ENCODE results near the gene EQTN. TPM values are rescaled to one million over a fixed set of nuclear protein-coding genes. Genes with fewer than 3 reads are reported as not detected.

Gene EQTN
- total and polyA plus RNA-seq, 2 of the 13 experiments (the other 11 are each of a cell fraction or from before 2014, with no cell fraction given), result not detected

- 10% methylated on average over 2 of the region's 2 CpGs for WGBS (ENCODE audit: low lambda C conversion rate)
- in situ Hi-C loops (cut with HindIII; ENCODE audit: extremely low pct_ligation_motif_present, low pct_unique_long_range_greater_than_20kb), result no loop called here
- peaks cover 0 to 10% of the 10 kb centered on the region in 2 experiments; a peak in 1 of 5 replicates for H3K27me3 ChIP-seq (ENCODE audit: control insufficient read depth in 1 of 2, insufficient read depth in 2 of 2, low read length in 2 of 2)
- intact Hi-C loops (cut with micrococcal nuclease; ENCODE audit: unreplicated experiment), result no loop called here
- ChIA-PET CTCF (ENCODE audit: low intra/inter-chr PET ratio, low total read pairs) (no interaction called here), POLR2A (no interaction called here)
- H3K27ac ChIP-seq (ENCODE audit: extremely low read length, insufficient read depth, low read length), result no peak overlapping the region
- no peak for FAIRE-seq
- H4K20me1 ChIP-seq (ENCODE audit: insufficient read depth, low read length), result no peaks in the 10 kb centered on the region
- no peak for DNase-seq (ENCODE audit: low spot score)
- no peaks in the 10 kb centered on the region for H3K4me1 ChIP-seq (ENCODE audit: insufficient read depth, low read length)
- H3K9me3 ChIP-seq (ENCODE audit: low read length), result no peaks in the 10 kb centered on the region
- H3K36me3 ChIP-seq (replicated peaks in 1 of 2; ENCODE audit: control insufficient read depth in 1 of 2, insufficient read depth in 2 of 2, low read length in 2 of 2), result no peaks in the 10 kb centered on the region
- BruUV-seq (replicated peaks), result no TSS peak
- TF ChIP-seq MXD1 (CRISPR knock-in tag; IDR thresholded peaks at IDR 0.05), result no peak
- H3K4me2 ChIP-seq (ENCODE audit: low read depth, low read length), result no peak overlapping the region
- no peak overlapping the region for H3K4me3 ChIP-seq (replicated peaks in 1 of 3; ENCODE audit: insufficient read depth in 1 of 3, low read depth in 2 of 3, low read length in 3 of 3)
- no peak overlapping the region for H2AFZ ChIP-seq (ENCODE audit: low read length)
- H3K9ac ChIP-seq (ENCODE audit: insufficient read depth, low read depth, low read length), result no peak overlapping the region
- no peak for ATAC-seq
- no peaks in the 10 kb centered on the region for H3K79me2 ChIP-seq (ENCODE audit: insufficient read depth, low read length)
Observed at GRCh38 chr9:27310582-27310981, 13.6 kb upstream of the EQTN start.

- H3K4me2 ChIP-seq (ENCODE audit: low read depth, low read length), result no peak overlapping the region
- DNase-seq (ENCODE audit: low spot score) (no peak), FAIRE-seq (no peak), ATAC-seq (no peak)
- no peak overlapping the region for H3K4me3 ChIP-seq (replicated peaks in 1 of 3; ENCODE audit: insufficient read depth in 1 of 3, low read depth in 2 of 3, low read length in 3 of 3)
- H4K20me1 ChIP-seq (ENCODE audit: insufficient read depth, low read length), result no peaks in the 10 kb centered on the region
- POLR2A ChIA-PET, result no interaction called here
- WGBS (ENCODE audit: low lambda C conversion rate), result 4% methylated on average over 4 of the region's 4 CpGs
- no TSS peak for BruUV-seq (replicated peaks)
- intact Hi-C loops (cut with micrococcal nuclease; ENCODE audit: unreplicated experiment) (no loop called here), in situ Hi-C loops (cut with HindIII; ENCODE audit: extremely low pct_ligation_motif_present, low pct_unique_long_range_greater_than_20kb) (no loop called here)
- H3K9me3 ChIP-seq (ENCODE audit: low read length), result no peaks in the 10 kb centered on the region
- no peaks in the 10 kb centered on the region for H3K4me1 ChIP-seq (ENCODE audit: insufficient read depth, low read length)
- H3K9ac ChIP-seq (ENCODE audit: insufficient read depth, low read depth, low read length), result no peak overlapping the region
- H3K79me2 ChIP-seq (ENCODE audit: insufficient read depth, low read length), result no peaks in the 10 kb centered on the region
- no peaks in the 10 kb centered on the region for H3K36me3 ChIP-seq (replicated peaks in 1 of 2; ENCODE audit: control insufficient read depth in 1 of 2, insufficient read depth in 2 of 2, low read length in 2 of 2)
- no peak overlapping the region for H2AFZ ChIP-seq (ENCODE audit: low read length)
- H3K27ac ChIP-seq (ENCODE audit: extremely low read length, insufficient read depth, low read length), result no peak overlapping the region
- peaks cover 0 to 6% of the 10 kb centered on the region in 2 experiments; a peak in 1 of 5 replicates for H3K27me3 ChIP-seq (ENCODE audit: control insufficient read depth in 1 of 2, insufficient read depth in 2 of 2, low read length in 2 of 2)
- CTCF ChIA-PET (ENCODE audit: low intra/inter-chr PET ratio, low total read pairs), result no interaction called here
- no peak for TF ChIP-seq ZSCAN5A (CRISPR knock-in tag; IDR thresholded peaks at IDR 0.05; ENCODE audit: borderline replicate concordance)
- no peak for TF ChIP-seq MTA3 (CRISPR knock-in tag; IDR thresholded peaks at IDR 0.05)
- TF ChIP-seq NFIB (CRISPR knock-in tag; IDR thresholded peaks at IDR 0.05; ENCODE audit: borderline replicate concordance), result no peak
- no peak for TF ChIP-seq ARID2 (CRISPR knock-in tag; IDR thresholded peaks at IDR 0.05; ENCODE audit: borderline replicate concordance)
- no peak for TF ChIP-seq ZFP41 (CRISPR knock-in tag; IDR thresholded peaks at IDR 0.05; ENCODE audit: borderline replicate concordance)
- no peak for TF ChIP-seq STAT5B (CRISPR knock-in tag; IDR thresholded peaks at IDR 0.05)
- no peak for TF ChIP-seq SIN3A (IDR thresholded peaks at IDR 0.05; ENCODE audit: borderline replicate concordance, low read depth, low read length)
- no peak for TF ChIP-seq ETS1 (CRISPR knock-in tag; IDR thresholded peaks at IDR 0.05)
- TF ChIP-seq GLI4 (CRISPR knock-in tag; IDR thresholded peaks at IDR 0.05; ENCODE audit: borderline replicate concordance), result no peak
Observed at GRCh38 chr9:27308691-27309390, 11.9 kb upstream of the EQTN start.

All from HepG2 (cell line).